Measurements from ENCODE around the gene ICAM5. TPM values are rescaled to one million over a fixed set of nuclear protein-coding genes. Genes with fewer than 3 reads are reported as not detected.
A peak's percentile ranks its signal among the peaks of the same experiment; 100 is the strongest.

Gene ICAM5
- total and polyA plus RNA-seq, 2 experiments from 2014 or later, result 0.23 to 0.57 TPM

DNA sequence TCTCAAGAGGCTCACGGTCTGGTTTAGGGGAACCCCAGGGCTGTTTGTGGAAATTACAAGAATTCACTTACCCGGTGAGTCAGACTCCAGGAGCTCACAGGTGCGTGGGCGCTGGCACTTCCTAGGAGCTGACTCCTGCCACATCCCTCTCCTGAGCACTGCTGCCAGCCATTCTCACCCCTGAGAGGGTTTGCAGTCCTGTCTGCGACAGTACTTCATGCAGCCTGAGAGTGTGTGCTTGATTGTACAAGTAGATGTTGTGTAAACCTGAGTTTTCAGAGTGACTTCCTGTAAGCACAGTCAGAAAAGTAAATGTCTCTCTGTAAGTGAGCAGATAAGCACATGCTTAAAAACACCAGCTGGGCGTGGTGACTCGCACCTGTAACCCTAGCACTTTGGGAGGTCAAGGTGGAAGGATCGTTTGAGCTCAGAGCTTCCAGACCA is 29.6 kb upstream of the ICAM5 start:
- Histone ChIP-seq H4K20me1 (ENCODE audit: insufficient read depth, poor library complexity, severe bottlenecking) (no peaks in the 10 kb centered on the region), H3K79me2 (no peaks in the 10 kb centered on the region), H3K4me3 (no peak overlapping the region), H3K4me1 (ENCODE audit: insufficient read depth) (no peaks in the 10 kb centered on the region), H2AFZ (no peak overlapping the region), H3K36me3 (replicated peaks; ENCODE audit: insufficient read depth, low read depth) (no peaks in the 10 kb centered on the region), H3K27ac (peak overlapping the region; percentile 83), H3K9me3 (ENCODE audit: low read depth) (no peaks in the 10 kb centered on the region), H3K9me2 (replicated peaks; ENCODE audit: insufficient read depth) (no peaks in the 10 kb centered on the region), H3K4me2 (no peak overlapping the region), H3K27me3 (no peaks in the 10 kb centered on the region)
- TF ChIP-seq EZH2 (IDR thresholded peaks at IDR 0.05; ENCODE audit: borderline replicate concordance), result no peak
- no peak for TF ChIP-seq EZH2phosphoT487 (IDR thresholded peaks at IDR 0.05; ENCODE audit: low read depth, severe bottlenecking, unreplicated experiment)
- TF ChIP-seq, protein P1, sequence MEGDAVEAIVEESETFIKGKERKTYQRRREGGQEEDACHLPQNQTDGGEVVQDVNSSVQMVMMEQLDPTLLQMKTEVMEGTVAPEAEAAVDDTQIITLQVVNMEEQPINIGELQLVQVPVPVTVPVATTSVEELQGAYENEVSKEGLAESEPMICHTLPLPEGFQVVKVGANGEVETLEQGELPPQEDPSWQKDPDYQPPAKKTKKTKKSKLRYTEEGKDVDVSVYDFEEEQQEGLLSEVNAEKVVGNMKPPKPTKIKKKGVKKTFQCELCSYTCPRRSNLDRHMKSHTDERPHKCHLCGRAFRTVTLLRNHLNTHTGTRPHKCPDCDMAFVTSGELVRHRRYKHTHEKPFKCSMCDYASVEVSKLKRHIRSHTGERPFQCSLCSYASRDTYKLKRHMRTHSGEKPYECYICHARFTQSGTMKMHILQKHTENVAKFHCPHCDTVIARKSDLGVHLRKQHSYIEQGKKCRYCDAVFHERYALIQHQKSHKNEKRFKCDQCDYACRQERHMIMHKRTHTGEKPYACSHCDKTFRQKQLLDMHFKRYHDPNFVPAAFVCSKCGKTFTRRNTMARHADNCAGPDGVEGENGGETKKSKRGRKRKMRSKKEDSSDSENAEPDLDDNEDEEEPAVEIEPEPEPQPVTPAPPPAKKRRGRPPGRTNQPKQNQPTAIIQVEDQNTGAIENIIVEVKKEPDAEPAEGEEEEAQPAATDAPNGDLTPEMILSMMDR (IDR thresholded peaks at IDR 0.05; ENCODE audit: poor library complexity), result no peak
- DNase-seq (ENCODE audit: low spot score), result peak; percentile 56
- 83% methylated on average over 8 of the region's 8 CpGs for WGBS (ENCODE audit: low lambda C conversion rate, missing lambda C conversion rate)

DNA sequence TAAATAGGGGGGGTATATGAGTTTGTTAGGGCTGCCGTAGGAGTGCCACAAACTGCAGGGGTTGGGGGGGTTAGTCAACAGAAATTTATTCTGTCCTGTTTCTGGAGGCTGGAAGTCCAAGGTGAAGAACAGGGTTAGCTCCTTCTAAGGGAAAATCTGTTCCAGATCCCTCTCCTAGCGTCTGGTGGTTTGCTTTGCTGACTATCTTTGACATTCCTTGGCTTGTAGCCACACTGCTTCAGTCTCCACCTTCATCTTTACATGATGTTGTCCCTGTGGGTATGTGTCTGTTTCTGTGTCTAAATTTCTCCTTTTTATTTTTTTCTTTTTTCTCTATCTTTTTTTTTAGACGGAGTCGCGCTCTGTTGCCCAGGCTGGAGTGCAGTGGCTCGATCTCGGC is 27.0 kb upstream of the ICAM5 start:
- H3K79me2 ChIP-seq, result no peaks in the 10 kb centered on the region
- H2AFZ ChIP-seq, result no peak overlapping the region
- TF ChIP-seq EZH2phosphoT487 (IDR thresholded peaks at IDR 0.05; ENCODE audit: low read depth, severe bottlenecking, unreplicated experiment) (no peak), EZH2 (IDR thresholded peaks at IDR 0.05; ENCODE audit: borderline replicate concordance) (no peak)
- TF ChIP-seq, protein P1 (IDR thresholded peaks at IDR 0.05; ENCODE audit: poor library complexity), result no peak
- no peaks in the 10 kb centered on the region for H4K20me1 ChIP-seq (ENCODE audit: insufficient read depth, poor library complexity, severe bottlenecking)
- H3K27ac ChIP-seq, result no peak overlapping the region
- WGBS (ENCODE audit: low lambda C conversion rate, missing lambda C conversion rate), result 84% methylated on average over 7 of the region's 7 CpGs
- no peaks in the 10 kb centered on the region for H3K9me3 ChIP-seq (ENCODE audit: low read depth)
- no peaks in the 10 kb centered on the region for H3K9me2 ChIP-seq (replicated peaks; ENCODE audit: insufficient read depth)
- DNase-seq (ENCODE audit: low spot score), result no peak
- H3K27me3 ChIP-seq, result no peaks in the 10 kb centered on the region
- H3K4me2 ChIP-seq, result no peak overlapping the region
- H3K36me3 ChIP-seq (replicated peaks; ENCODE audit: insufficient read depth, low read depth), result no peaks in the 10 kb centered on the region
- H3K4me3 ChIP-seq, result no peak overlapping the region
- H3K4me1 ChIP-seq (ENCODE audit: insufficient read depth), result no peaks in the 10 kb centered on the region

DNA sequence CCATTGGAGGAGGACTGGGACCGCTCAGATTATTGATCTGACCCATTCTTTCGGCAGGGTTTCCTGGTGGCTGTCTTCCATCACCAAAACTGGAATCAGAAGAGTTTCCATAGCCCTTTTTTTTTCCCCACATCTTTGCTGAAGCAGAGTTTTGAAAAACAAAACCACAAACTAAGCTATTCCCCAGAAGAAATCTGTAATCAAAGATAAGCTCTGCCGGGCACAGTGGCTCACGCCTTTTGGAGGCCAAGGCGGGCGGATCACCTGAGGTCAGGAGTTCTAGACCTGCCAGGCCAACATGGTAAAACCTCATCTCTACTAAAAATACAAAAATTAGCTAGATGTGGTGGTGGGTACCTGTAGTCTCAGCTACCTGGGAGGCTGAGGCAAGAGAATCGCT is 23.0 kb upstream of the ICAM5 start:
- TF ChIP-seq EZH2phosphoT487 (IDR thresholded peaks at IDR 0.05; ENCODE audit: low read depth, severe bottlenecking, unreplicated experiment), result no peak
- TF ChIP-seq, protein P1 (IDR thresholded peaks at IDR 0.05; ENCODE audit: poor library complexity), result no peak
- no peak for TF ChIP-seq EZH2 (IDR thresholded peaks at IDR 0.05; ENCODE audit: borderline replicate concordance)

GRCh38 chr19:10268071-10268470 is 21.7 kb upstream of the ICAM5 start:
- H3K27ac ChIP-seq, result no peak overlapping the region
- peaks cover 22% of the 10 kb centered on the region for H3K27me3 ChIP-seq
- H3K79me2 ChIP-seq, result no peaks in the 10 kb centered on the region
- TF ChIP-seq EZH2 (IDR thresholded peaks at IDR 0.05; ENCODE audit: borderline replicate concordance) (no peak), EZH2phosphoT487 (IDR thresholded peaks at IDR 0.05; ENCODE audit: low read depth, severe bottlenecking, unreplicated experiment) (no peak)
- TF ChIP-seq, protein P1 (IDR thresholded peaks at IDR 0.05; ENCODE audit: poor library complexity), result no peak
- no peaks in the 10 kb centered on the region for H4K20me1 ChIP-seq (ENCODE audit: insufficient read depth, poor library complexity, severe bottlenecking)
- 82% methylated on average over 6 of the region's 6 CpGs for WGBS (ENCODE audit: low lambda C conversion rate, missing lambda C conversion rate)
- H2AFZ ChIP-seq, result no peak overlapping the region
- H3K4me2 ChIP-seq, result no peak overlapping the region
- DNase-seq (ENCODE audit: low spot score), result no peak
- no peaks in the 10 kb centered on the region for H3K36me3 ChIP-seq (replicated peaks; ENCODE audit: insufficient read depth, low read depth)
- peaks cover 11% of the 10 kb centered on the region for H3K4me1 ChIP-seq (ENCODE audit: insufficient read depth)
- H3K9me2 ChIP-seq (replicated peaks; ENCODE audit: insufficient read depth), result no peaks in the 10 kb centered on the region
- no peaks in the 10 kb centered on the region for H3K9me3 ChIP-seq (ENCODE audit: low read depth)
- H3K4me3 ChIP-seq, result no peak overlapping the region

More for the DNA sequence above, 23.0 kb upstream of the ICAM5 start:
- H3K4me2 ChIP-seq, result no peak overlapping the region
- no peaks in the 10 kb centered on the region for H3K36me3 ChIP-seq (replicated peaks; ENCODE audit: insufficient read depth, low read depth)
- no peaks in the 10 kb centered on the region for H3K9me2 ChIP-seq (replicated peaks; ENCODE audit: insufficient read depth)
- no peak overlapping the region for H2AFZ ChIP-seq
- H3K27me3 ChIP-seq, result peaks cover 16% of the 10 kb centered on the region
- H4K20me1 ChIP-seq (ENCODE audit: insufficient read depth, poor library complexity, severe bottlenecking), result no peaks in the 10 kb centered on the region
- H3K79me2 ChIP-seq, result no peaks in the 10 kb centered on the region
- peaks cover 11% of the 10 kb centered on the region for H3K4me1 ChIP-seq (ENCODE audit: insufficient read depth)
- no peak overlapping the region for H3K27ac ChIP-seq
- no peak for DNase-seq (ENCODE audit: low spot score)
- no peak overlapping the region for H3K4me3 ChIP-seq
- WGBS (ENCODE audit: low lambda C conversion rate, missing lambda C conversion rate), result 87% methylated on average over 7 of the region's 7 CpGs
- no peaks in the 10 kb centered on the region for H3K9me3 ChIP-seq (ENCODE audit: low read depth)
